ENCODE results near the gene SNX5. TPM values are rescaled to one million over a fixed set of nuclear protein-coding genes. Genes with fewer than 3 reads are reported as not detected.

The SNX5 gene
- total RNA-seq, 1 experiment from 2014 or later, result 188 TPM

DNA sequence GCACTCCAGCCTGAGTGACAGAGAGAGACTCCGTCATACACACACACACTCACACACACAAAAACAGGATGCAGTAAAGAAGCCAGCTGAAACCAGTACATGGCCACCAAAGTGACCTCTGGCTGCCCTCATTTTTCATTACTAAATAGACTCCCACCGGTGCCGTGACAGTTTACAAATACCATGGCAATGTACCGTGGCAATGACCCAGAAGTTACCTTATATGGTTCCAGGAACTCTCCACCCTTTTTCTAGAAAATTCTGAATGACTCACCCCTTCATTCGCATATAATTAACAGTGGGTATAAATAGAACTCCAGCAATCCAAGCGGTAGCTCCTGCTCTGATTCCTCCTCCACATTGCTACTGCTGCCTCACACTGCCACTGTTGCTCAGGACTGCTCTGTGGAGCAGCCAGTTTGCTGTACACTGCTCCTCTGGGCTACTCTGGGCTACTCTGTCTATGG is 57.7 kb downstream of the SNX5 start:
- Histone ChIP-seq H3K4me1 (ENCODE audit: insufficient read depth, low read length, poor library complexity, severe bottlenecking) (no peaks in the 10 kb centered on the region), H3K27ac (ENCODE audit: low read depth, low read length, poor library complexity, severe bottlenecking) (no peak overlapping the region), H3K4me3 (ENCODE audit: low read depth, low read length, poor library complexity, severe bottlenecking) (no peak overlapping the region), H3K36me3 (ENCODE audit: insufficient read depth, low read length, poor library complexity, severe bottlenecking) (no peaks in the 10 kb centered on the region), H3K9me3 (ENCODE audit: low read depth, low read length, poor library complexity, severe bottlenecking) (no peaks in the 10 kb centered on the region), H3K27me3 (replicated peaks; ENCODE audit: insufficient read depth, low read depth, low read length, poor library complexity) (no peaks in the 10 kb centered on the region)
- TF ChIP-seq EZH2 (IDR thresholded peaks at IDR 0.05; ENCODE audit: borderline replicate concordance, low read depth, low read length, poor library complexity, severe bottlenecking), result no peak
- TF ChIP-seq, protein P1, sequence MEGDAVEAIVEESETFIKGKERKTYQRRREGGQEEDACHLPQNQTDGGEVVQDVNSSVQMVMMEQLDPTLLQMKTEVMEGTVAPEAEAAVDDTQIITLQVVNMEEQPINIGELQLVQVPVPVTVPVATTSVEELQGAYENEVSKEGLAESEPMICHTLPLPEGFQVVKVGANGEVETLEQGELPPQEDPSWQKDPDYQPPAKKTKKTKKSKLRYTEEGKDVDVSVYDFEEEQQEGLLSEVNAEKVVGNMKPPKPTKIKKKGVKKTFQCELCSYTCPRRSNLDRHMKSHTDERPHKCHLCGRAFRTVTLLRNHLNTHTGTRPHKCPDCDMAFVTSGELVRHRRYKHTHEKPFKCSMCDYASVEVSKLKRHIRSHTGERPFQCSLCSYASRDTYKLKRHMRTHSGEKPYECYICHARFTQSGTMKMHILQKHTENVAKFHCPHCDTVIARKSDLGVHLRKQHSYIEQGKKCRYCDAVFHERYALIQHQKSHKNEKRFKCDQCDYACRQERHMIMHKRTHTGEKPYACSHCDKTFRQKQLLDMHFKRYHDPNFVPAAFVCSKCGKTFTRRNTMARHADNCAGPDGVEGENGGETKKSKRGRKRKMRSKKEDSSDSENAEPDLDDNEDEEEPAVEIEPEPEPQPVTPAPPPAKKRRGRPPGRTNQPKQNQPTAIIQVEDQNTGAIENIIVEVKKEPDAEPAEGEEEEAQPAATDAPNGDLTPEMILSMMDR (conservative IDR thresholded peaks at IDR 0.05; ENCODE audit: low read depth, low read length), result no peak
- ChIA-PET CTCF (no interaction called here), POLR2A (ENCODE audit: low non-redundant PET) (no interaction called here)
- DNase-seq (ENCODE audit: low spot score), result peak; percentile 52
- BruUV-seq (replicated peaks), result no TSS peak
- intact Hi-C loops (cut with micrococcal nuclease; ENCODE audit: unreplicated experiment), result no loop called here

- Histone ChIP-seq H3K27ac (ENCODE audit: low read depth, low read length, poor library complexity, severe bottlenecking) (no peak overlapping the region), H3K4me3 (ENCODE audit: low read depth, low read length, poor library complexity, severe bottlenecking) (no peak overlapping the region), H3K4me1 (ENCODE audit: insufficient read depth, low read length, poor library complexity, severe bottlenecking) (no peaks in the 10 kb centered on the region), H3K36me3 (ENCODE audit: insufficient read depth, low read length, poor library complexity, severe bottlenecking) (no peaks in the 10 kb centered on the region), H3K27me3 (replicated peaks; ENCODE audit: insufficient read depth, low read depth, low read length, poor library complexity) (no peaks in the 10 kb centered on the region), H3K9me3 (ENCODE audit: low read depth, low read length, poor library complexity, severe bottlenecking) (no peaks in the 10 kb centered on the region)
- DNase-seq (ENCODE audit: low spot score), result no peak
- POLR2A ChIA-PET (ENCODE audit: low non-redundant PET), result no interaction called here
- CTCF ChIA-PET, result no interaction called here
- no TSS peak for BruUV-seq (replicated peaks)
- TF ChIP-seq, protein P1 (conservative IDR thresholded peaks at IDR 0.05; ENCODE audit: low read depth, low read length), result no peak
- TF ChIP-seq EZH2 (IDR thresholded peaks at IDR 0.05; ENCODE audit: borderline replicate concordance, low read depth, low read length, poor library complexity, severe bottlenecking), result no peak
- intact Hi-C loops (cut with micrococcal nuclease; ENCODE audit: unreplicated experiment), result no loop called here
Observed at GRCh38 chr20:17909869-17910321, 58.7 kb downstream of the SNX5 start.

- H3K4me1 ChIP-seq (ENCODE audit: insufficient read depth, low read length, poor library complexity, severe bottlenecking), result no peaks in the 10 kb centered on the region
- ChIA-PET POLR2A (ENCODE audit: low non-redundant PET) (no interaction called here), CTCF (no interaction called here)
- TF ChIP-seq, protein P1 (conservative IDR thresholded peaks at IDR 0.05; ENCODE audit: low read depth, low read length), result no peak
- no peak for TF ChIP-seq EZH2 (IDR thresholded peaks at IDR 0.05; ENCODE audit: borderline replicate concordance, low read depth, low read length, poor library complexity, severe bottlenecking)
- no peaks in the 10 kb centered on the region for H3K27me3 ChIP-seq (replicated peaks; ENCODE audit: insufficient read depth, low read depth, low read length, poor library complexity)
- no peaks in the 10 kb centered on the region for H3K36me3 ChIP-seq (ENCODE audit: insufficient read depth, low read length, poor library complexity, severe bottlenecking)
- no peaks in the 10 kb centered on the region for H3K9me3 ChIP-seq (ENCODE audit: low read depth, low read length, poor library complexity, severe bottlenecking)
- H3K27ac ChIP-seq (ENCODE audit: low read depth, low read length, poor library complexity, severe bottlenecking), result no peak overlapping the region
- intact Hi-C loops (cut with micrococcal nuclease; ENCODE audit: unreplicated experiment), result no loop called here
- BruUV-seq (replicated peaks), result no TSS peak
- no peak overlapping the region for H3K4me3 ChIP-seq (ENCODE audit: low read depth, low read length, poor library complexity, severe bottlenecking)
- no peak for DNase-seq (ENCODE audit: low spot score)
Observed at GRCh38 chr20:17905544-17905943, 63.0 kb downstream of the SNX5 start.
